Esophagus squamous epithelium (tissue), 5 donors: Measurements from ENCODE around the gene RHOC. TPM values are rescaled to one million over a fixed set of nuclear protein-coding genes. Genes with fewer than 3 reads are reported as not detected.

Experiments used
- DNase-seq: peaks from one replicate; lab custom pipeline; 2025; lab: John Stamatoyannopoulos, UW
- H3K27ac ChIP-seq, 4 donors: fragments of 200-600 bp; sonication (generic); one replicate each; pipeline ENCODE4 v1.5.1; 2016 to 2019; ENCODE audit warnings: mild to moderate bottlenecking in 1 of 4
- H3K27me3 ChIP-seq, 4 donors: fragments of 200-600 bp; sonication (generic); 1 replicate in 3 of 4; 2 replicates in 1 of 4; pipeline versions ENCODE4 v1.5.1 to v1.6.0; 2017 to 2021; ENCODE audit warnings: antibody characterized with exemption in 1 of 4
- H3K36me3 ChIP-seq, 3 donors: fragments of 200-600 bp; sonication (generic); one replicate each; pipeline ENCODE4 v1.5.1; 2016 to 2019
- H3K4me1 ChIP-seq, 3 donors: fragments of 200-600 bp; sonication (generic); one replicate each; pipeline ENCODE4 v1.5.1; 2017 to 2019
- H3K4me3 ChIP-seq, 4 donors: fragments of 200-600 bp; sonication (generic); 1 replicate in 3 of 4; 2 replicates in 1 of 4; pipeline ENCODE4 v1.5.1; 2016 to 2019; ENCODE audit warnings: mild to moderate bottlenecking in 2 of 4, moderate library complexity in 1 of 4
- H3K9me3 ChIP-seq, 3 donors: fragments of 200-600 bp; sonication (generic); one replicate each; pipeline ENCODE4 v1.5.1; 2016 to 2019
- POLR2A ChIP-seq, 4 donors: fragments of 450-650 bp; IDR thresholded peaks; one replicate each; pipeline ENCODE4 v1.6.1; 2017; ENCODE audit warnings: antibody characterized with exemption in 4 of 4, mild to moderate bottlenecking in 4 of 4, moderate library complexity in 3 of 4
- WGBS, 2 donors: methylation state at CpG; one replicate each; pipeline ENCODE4 v1.1.5; 2018; 5-methylcytosine and 5-hydroxymethylcytosine counted together
- intact Hi-C: fragments of 100-400 bp; cut with DNase I; formaldehyde crosslinking; loops from one replicate; pipeline ENCODE4 v1.15.0; 2022
- total RNA-seq, 4 donors: library from RNA; depleted of rRNA; stranded (reverse); fragments of >200 nt; gene quantifications; one replicate each; pipeline ENCODE4 v1.1.0, GENCODE V29; 2016
- TF ChIP-seq, protein P1 (sequence below), 6 experiments: fragments of 450-650 bp in 4 of 6; fragments of 200-600 bp in 2 of 6; sonication (generic) in 2 of 6; IDR thresholded peaks; one replicate each; pipeline ENCODE4 v1.5.1; 2016 to 2019; ENCODE audit warnings: antibody characterized with exemption in 6 of 6, mild to moderate bottlenecking in 4 of 6, moderate library complexity in 4 of 6
- donor health status: DM: yes; HTN: yes; CAD: no.

RHOC gene
- total RNA-seq, 4 donors from 2014 or later = 49.9 to 108 (median 78.0) TPM

DNA sequence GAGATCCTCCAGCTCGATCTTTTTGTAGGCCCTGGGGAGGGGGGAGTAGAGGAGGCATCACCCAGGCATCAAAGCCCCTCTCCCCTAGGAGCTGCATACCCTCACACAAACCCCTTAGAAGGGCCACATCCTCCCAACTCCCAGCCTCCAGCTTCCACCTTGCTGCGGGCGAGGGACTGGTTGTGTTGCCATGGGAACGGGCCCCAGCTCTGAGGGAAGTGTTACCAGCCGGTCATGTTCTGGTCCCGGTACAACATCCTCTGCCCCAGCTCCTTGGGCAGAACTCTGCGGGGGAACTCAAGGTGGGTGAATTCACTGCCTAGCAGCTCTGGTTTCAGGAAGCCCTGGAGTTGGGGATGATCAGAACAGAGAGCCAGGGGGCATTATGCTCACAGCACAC is 4.1 kb upstream of the RHOC start:
- TF ChIP-seq, protein P1, sequence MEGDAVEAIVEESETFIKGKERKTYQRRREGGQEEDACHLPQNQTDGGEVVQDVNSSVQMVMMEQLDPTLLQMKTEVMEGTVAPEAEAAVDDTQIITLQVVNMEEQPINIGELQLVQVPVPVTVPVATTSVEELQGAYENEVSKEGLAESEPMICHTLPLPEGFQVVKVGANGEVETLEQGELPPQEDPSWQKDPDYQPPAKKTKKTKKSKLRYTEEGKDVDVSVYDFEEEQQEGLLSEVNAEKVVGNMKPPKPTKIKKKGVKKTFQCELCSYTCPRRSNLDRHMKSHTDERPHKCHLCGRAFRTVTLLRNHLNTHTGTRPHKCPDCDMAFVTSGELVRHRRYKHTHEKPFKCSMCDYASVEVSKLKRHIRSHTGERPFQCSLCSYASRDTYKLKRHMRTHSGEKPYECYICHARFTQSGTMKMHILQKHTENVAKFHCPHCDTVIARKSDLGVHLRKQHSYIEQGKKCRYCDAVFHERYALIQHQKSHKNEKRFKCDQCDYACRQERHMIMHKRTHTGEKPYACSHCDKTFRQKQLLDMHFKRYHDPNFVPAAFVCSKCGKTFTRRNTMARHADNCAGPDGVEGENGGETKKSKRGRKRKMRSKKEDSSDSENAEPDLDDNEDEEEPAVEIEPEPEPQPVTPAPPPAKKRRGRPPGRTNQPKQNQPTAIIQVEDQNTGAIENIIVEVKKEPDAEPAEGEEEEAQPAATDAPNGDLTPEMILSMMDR (IDR thresholded peaks at IDR 0.05) = no peak
- no peak for TF ChIP-seq POLR2A (IDR thresholded peaks at IDR 0.05)
- Histone ChIP-seq H3K4me3 (no peak overlapping the region), H3K4me1 (peaks cover 0 to 42% (median 24%) of the 10 kb centered on the region in 3 donors), H3K36me3 (peaks cover 0 to 24% (median 0%) of the 10 kb centered on the region in 3 donors), H3K27me3 (no peaks in the 10 kb centered on the region), H3K27ac (no peak overlapping the region), H3K9me3 (no peaks in the 10 kb centered on the region)
- WGBS, 2 donors = 50 to 85% methylated on average over 3 to 4 of the region's 7 CpGs
- DNase-seq = no peak
- intact Hi-C loops = no loop called here

DNA sequence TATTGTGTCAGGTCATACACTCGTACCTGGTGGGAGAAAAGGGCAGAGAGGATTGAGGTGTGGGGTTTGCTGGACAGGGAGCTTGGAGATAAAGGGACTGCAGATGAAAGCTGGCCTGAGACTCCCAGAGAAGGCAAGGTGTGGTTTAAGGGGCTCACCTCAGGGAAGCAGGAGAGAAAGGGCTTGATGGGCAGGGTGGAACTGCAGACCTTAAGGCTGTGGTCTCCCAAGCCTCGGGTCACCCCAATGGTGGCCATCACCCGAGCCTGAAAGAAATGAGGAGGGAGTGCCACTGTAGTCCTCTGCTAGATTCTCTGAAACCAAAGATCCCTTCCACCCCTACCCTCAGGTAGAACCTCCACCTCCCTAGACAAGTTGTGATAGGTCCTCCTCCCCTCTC is 3.7 kb upstream of the RHOC start:
- H3K27me3 ChIP-seq = no peaks in the 10 kb centered on the region
- H3K4me3 ChIP-seq = no peak overlapping the region
- TF ChIP-seq, protein P1 (IDR thresholded peaks at IDR 0.05) = no peak
- no peak for TF ChIP-seq POLR2A (IDR thresholded peaks at IDR 0.05)
- intact Hi-C loops = no loop called here
- no peak overlapping the region for H3K27ac ChIP-seq
- H3K36me3 ChIP-seq = peaks cover 0 to 24% (median 0%) of the 10 kb centered on the region in 3 donors
- DNase-seq = no peak
- peaks cover 4 to 42% (median 24%) of the 10 kb centered on the region in 3 donors for H3K4me1 ChIP-seq
- H3K9me3 ChIP-seq = no peaks in the 10 kb centered on the region
- WGBS, 2 donors = 80 to 92% methylated on average over 2 to 3 of the region's 3 CpGs

DNA sequence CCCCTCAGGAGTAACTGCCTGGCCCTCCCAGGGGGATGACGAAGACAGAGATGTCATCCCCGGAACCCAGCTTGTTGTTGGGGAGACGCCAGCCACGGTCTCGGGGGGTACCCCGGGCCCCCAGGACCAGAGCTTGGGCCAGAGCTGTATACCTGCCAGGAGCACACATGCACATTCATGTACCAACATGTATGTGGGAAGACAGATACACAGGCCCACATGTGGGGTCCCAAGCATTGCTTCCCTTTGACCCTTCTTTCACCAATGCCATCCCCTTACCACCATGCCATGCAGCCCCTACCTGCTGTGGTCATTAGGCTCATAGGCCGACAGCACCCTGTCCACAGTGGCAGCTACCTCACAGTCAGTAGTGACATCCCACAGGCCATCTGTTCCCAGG is 3.2 kb upstream of the RHOC start:
- DNase-seq = no peak
- Histone ChIP-seq H3K27ac (no peak overlapping the region), H3K4me1 (peaks cover 8 to 45% (median 28%) of the 10 kb centered on the region in 3 donors), H3K9me3 (no peaks in the 10 kb centered on the region), H3K4me3 (no peak overlapping the region), H3K36me3 (peaks cover 0 to 24% (median 0%) of the 10 kb centered on the region in 3 donors), H3K27me3 (no peaks in the 10 kb centered on the region)
- intact Hi-C loops = no loop called here
- 80 to 89% methylated on average over 5 to 7 of the region's 7 CpGs for WGBS, 2 donors
- no peak for TF ChIP-seq POLR2A (IDR thresholded peaks at IDR 0.05)
- TF ChIP-seq, protein P1 (IDR thresholded peaks at IDR 0.05) = no peak

DNA sequence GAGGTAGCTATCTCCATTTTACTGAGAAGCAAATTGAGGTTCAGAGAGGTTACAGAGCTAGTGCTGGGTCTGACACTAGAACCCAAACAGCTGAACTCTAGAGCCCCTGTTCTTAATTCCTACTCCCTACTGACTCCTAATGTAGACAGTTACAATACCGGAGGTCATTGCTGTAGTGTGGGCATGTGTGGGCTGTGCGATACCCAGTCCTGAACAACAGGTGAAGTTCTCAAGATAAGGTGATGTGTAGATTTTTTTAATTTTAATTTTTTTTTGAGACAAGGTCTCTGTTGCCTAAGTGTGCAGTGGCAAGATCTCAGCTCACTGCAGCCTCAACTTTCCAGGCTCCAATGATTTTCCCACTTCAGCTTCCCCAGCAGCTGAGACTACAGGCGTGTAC is 1.6 kb upstream of the RHOC start:
- no peaks in the 10 kb centered on the region for H3K9me3 ChIP-seq
- intact Hi-C loops = loop anchor here (5.0 to 10.0 kb wide), 2 partner anchors 204 to 316 kb away; partner anchors contain the start of gene WNT2B
- H3K36me3 ChIP-seq = peaks cover 0 to 26% (median 0%) of the 10 kb centered on the region in 3 donors
- no peak overlapping the region for H3K4me3 ChIP-seq
- no peak overlapping the region for H3K27ac ChIP-seq
- no peak for DNase-seq
- H3K4me1 ChIP-seq = peaks cover 21 to 45% (median 30%) of the 10 kb centered on the region in 3 donors
- H3K27me3 ChIP-seq = no peaks in the 10 kb centered on the region
- TF ChIP-seq POLR2A (IDR thresholded peaks at IDR 0.05) = no peak
- TF ChIP-seq, protein P1 (IDR thresholded peaks at IDR 0.05) = no peak
- 88 to 93% methylated on average over 3 of the region's 3 CpGs for WGBS, 2 donors

DNA sequence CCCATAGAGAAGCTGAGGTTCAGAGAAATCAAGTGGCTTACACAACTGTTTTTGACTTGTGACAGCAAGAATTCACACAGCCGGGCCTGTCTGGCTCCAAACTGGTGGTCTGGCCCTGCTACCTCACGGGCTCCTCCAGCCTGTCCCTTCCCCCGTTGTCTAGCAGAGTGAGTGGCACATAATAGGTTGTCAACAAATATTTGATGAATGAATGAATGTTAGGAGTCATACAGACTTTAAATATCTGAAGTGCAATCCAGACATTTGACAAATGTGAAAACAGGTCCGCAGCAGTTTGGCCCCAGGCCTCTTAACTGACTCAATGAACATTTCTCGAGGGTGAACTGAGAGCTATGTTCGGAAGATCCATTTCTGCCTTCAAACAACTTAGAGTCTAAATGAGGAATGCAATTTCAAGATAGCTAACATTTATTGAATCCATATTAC is 1.1 kb upstream of the RHOC start:
- Histone ChIP-seq H3K36me3 (peaks cover 0 to 30% (median 0%) of the 10 kb centered on the region in 3 donors), H3K4me3 (no peak overlapping the region), H3K27ac (peak overlapping the region in 3 of 4 donors; percentile 95 to 96 (median 95)), H3K27me3 (no peaks in the 10 kb centered on the region), H3K9me3 (no peaks in the 10 kb centered on the region), H3K4me1 (peaks cover 21 to 47% (median 33%) of the 10 kb centered on the region in 3 donors)
- intact Hi-C loops = loop anchor here (5.0 to 10.0 kb wide), 2 partner anchors 203 to 316 kb away; partner anchors contain the start of gene WNT2B
- 41 to 52% methylated on average over 6 of the region's 6 CpGs for WGBS, 2 donors
- DNase-seq = no peak
- TF ChIP-seq, protein P1 (IDR thresholded peaks at IDR 0.05) = no peak
- TF ChIP-seq POLR2A (IDR thresholded peaks at IDR 0.05) = no peak
